Epithelial cell of proximal tubule (primary cell): ENCODE results near the gene CXXC5. TPM values are rescaled to one million over a fixed set of nuclear protein-coding genes. Genes with fewer than 3 reads are reported as not detected.
A peak's percentile ranks its signal among the peaks of the same experiment; 100 is the strongest.

Source experiments
- DNase-seq: peaks from one replicate; pipeline ENCODE4 v3.0.0-alpha.2; 2011; ENCODE audit warnings: low read depth
- H3K4me3 ChIP-seq: 2 replicates; pipeline ENCODE4 v1.5.1; 2011; ENCODE audit warnings: low read depth, mild to moderate bottlenecking, low read length
- CTCF ChIP-seq: conservative IDR thresholded peaks from 2 replicates; pipeline ENCODE4 v1.5.1; 2012; ENCODE audit warnings: low read depth, mild to moderate bottlenecking, low read length
- total RNA-seq: library from RNA; depleted of rRNA; stranded (reverse); fragments of >200 nt; gene quantifications from 2 replicates; pipeline ENCODE4 v1.2.3, GENCODE V29; 2015

The CXXC5 gene
- total RNA-seq, 1 donor from 2014 or later, result 56.4 TPM

GRCh38 chr5:139696894-139697658 lies 48.9 kb downstream of the CXXC5 start:
- no peak for TF ChIP-seq CTCF

GRCh38 chr5:139698490-139699146 lies 50.5 kb downstream of the CXXC5 start:
- no peak overlapping the region for H3K4me3 ChIP-seq
- DNase-seq, result no peak
- TF ChIP-seq CTCF, result no peak

More at GRCh38 chr5:139696894-139697658, 48.9 kb downstream of the CXXC5 start:
- H3K4me3 ChIP-seq, result peak overlapping the region; percentile 47
- no peak for DNase-seq

- H3K4me3 ChIP-seq, result no peak overlapping the region
- DNase-seq, result no peak
- no peak for TF ChIP-seq CTCF
Measured at GRCh38 chr5:139699351-139699750, 51.2 kb downstream of the CXXC5 start.

- TF ChIP-seq CTCF, result no peak
- no peak for DNase-seq
- H3K4me3 ChIP-seq, result no peak overlapping the region
Measured at GRCh38 chr5:139700711-139701055, 52.5 kb downstream of the CXXC5 start.

- no peak for TF ChIP-seq CTCF
- no peak overlapping the region for H3K4me3 ChIP-seq
- DNase-seq, result no peak
Measured at GRCh38 chr5:139701056-139701741, 53.0 kb downstream of the CXXC5 start.

- H3K4me3 ChIP-seq, result no peak overlapping the region
- DNase-seq, result no peak
- no peak for TF ChIP-seq CTCF
Measured at GRCh38 chr5:139702548-139702947, 54.4 kb downstream of the CXXC5 start.
